Activated CD8-positive, alpha-beta memory T cell treated with anti-CD3 and anti-CD28 coated beads for 36 hours (primary cell): Measurements from ENCODE around the gene ERVW-1. TPM values are rescaled to one million over a fixed set of nuclear protein-coding genes. Genes with fewer than 3 reads are reported as not detected.
"Not testable (repeated sequence)": the region's sequence is repeated elsewhere in the genome, so short reads cannot be mapped to it uniquely, and the experiment has no call there.

ENCODE experiments used
- CTCF ChIA-PET: fragments of 350-600 bp; sonication (Branson Sonifier 250); formaldehyde crosslinking; loops from one replicate; lab custom pipeline; 2021; ENCODE audit warnings: antibody characterized with exemption; lab: Charles Lee
- POLR2A ChIA-PET: fragments of 350-600 bp; sonication (Branson Sonifier 250); formaldehyde crosslinking; loops from one replicate; lab custom pipeline; 2021; ENCODE audit warnings: antibody characterized with exemption; lab: Charles Lee
- total RNA-seq, 2 experiments: library from RNA; stranded (reverse); gene quantifications; one replicate each; pipeline ENCODE4 v1.2.3, GENCODE V29; 2021

ERVW-1 gene
- total RNA-seq, 2 experiments from 2014 or later, result not detected

DNA sequence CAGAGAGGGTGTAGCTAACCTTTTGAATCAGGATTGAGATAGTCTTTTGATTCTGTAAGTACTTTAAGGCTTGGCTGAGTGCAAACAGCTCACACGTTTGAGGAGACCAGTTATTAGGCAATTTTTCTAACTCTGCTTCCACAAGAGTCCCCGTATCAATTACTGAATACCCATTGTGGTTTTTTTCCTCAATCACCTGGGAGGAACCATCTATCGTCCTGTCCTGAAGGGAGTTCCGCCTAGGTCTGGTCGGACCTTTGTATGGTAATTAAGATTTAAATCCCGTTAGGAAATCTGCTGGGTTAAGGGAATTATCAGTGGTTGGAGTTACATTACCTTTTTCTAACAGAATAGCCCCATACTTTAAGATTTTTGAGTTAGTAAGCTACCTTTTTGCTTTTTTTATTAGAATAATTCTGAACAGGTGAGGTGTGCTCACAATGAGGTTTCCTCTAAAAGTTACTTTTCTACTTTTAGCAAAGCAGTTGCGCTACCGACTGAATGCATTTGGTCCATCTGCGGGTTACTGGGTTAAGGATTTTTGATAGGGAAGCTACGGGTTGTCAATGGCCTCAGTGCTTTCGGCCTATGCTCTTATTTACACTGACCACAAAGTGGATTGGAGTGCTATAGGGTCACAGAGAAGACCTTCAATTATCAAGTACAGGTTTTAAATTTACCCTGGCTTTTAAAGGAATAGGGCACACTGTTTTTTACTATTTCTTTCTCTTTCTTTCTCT, 1.7 kb downstream of the ERVW-1 start:
- CTCF ChIA-PET, POLR2A ChIA-PET: not testable (repeated sequence)

- POLR2A ChIA-PET, CTCF ChIA-PET: not testable (repeated sequence)
Measured at GRCh38 chr7:92475261-92475770, 2.4 kb downstream of the ERVW-1 start.

GRCh38 chr7:92473989-92474388, 3.8 kb downstream of the ERVW-1 start:
- POLR2A ChIA-PET, CTCF ChIA-PET: not testable (repeated sequence)

DNA sequence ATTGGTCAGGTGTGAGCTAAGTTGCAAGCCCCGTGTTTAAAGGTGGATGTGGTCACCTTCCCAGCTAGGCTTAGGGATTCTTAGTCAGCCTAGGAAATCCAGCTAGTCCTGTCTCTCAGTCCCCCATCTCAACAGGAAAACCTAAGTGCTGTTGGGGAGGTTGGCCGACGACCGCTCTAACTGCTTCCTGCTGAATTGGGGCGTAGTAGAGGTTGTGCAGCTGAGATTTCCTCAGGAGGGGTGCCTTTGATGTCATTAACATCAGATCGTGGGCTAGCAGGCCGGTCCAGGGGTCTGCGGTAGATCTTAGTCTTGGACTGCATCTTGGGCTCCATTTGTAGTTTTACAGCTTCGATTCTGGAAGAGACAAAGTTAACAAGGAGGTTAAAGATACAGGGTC, 9.2 kb downstream of the ERVW-1 start:
- CTCF ChIA-PET, POLR2A ChIA-PET: not testable (repeated sequence)

DNA sequence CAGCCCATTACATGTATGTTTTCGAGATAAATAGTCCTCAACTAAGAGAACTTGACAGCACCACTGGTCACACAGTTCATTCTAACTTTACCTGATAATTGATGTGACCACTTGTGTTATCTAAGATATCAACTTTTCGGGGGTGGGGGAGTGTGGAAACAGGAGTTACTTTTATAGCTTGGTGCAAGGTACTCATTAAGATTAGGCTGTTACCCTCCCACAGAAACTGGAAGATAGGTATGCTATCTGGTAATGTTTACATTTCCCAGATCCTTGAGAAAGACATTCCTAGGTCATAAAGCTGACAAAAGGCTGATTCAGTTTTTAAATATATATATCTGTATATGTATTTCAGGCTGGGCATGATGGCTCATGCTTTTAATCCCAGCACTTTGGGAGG, 11.1 kb downstream of the ERVW-1 start:
- POLR2A ChIA-PET, result no interaction called here
- CTCF ChIA-PET, result no interaction called here

DNA sequence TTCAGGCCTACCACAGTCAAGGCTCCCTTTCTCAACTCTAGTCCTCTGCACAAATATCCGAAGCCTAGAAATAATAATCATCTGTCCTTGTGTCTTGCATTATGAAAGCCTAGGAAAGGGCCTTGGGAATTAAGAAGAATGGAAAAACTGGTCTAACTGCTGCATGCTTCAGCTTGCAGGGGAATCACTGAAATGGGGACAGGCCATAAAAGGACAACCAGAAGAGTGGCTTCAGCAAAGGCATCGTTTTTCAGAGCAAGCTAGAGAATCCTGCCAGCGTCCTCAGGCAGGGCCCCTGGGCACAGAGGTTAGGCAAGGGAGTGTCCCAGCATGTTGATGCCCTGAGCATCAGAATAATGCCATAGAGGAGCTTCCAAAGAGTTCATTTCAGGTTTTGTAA, 13.2 kb downstream of the ERVW-1 start:
- ChIA-PET CTCF (interaction anchor here (1.0 kb wide), 1 partner anchor 41 kb away, joined by 4 read pairs; no protein-coding TSS in a partner anchor), POLR2A (no interaction called here)

GRCh38 chr7:92462560-92462959, 15.2 kb downstream of the ERVW-1 start:
- ChIA-PET POLR2A (no interaction called here), CTCF (no interaction called here)

DNA sequence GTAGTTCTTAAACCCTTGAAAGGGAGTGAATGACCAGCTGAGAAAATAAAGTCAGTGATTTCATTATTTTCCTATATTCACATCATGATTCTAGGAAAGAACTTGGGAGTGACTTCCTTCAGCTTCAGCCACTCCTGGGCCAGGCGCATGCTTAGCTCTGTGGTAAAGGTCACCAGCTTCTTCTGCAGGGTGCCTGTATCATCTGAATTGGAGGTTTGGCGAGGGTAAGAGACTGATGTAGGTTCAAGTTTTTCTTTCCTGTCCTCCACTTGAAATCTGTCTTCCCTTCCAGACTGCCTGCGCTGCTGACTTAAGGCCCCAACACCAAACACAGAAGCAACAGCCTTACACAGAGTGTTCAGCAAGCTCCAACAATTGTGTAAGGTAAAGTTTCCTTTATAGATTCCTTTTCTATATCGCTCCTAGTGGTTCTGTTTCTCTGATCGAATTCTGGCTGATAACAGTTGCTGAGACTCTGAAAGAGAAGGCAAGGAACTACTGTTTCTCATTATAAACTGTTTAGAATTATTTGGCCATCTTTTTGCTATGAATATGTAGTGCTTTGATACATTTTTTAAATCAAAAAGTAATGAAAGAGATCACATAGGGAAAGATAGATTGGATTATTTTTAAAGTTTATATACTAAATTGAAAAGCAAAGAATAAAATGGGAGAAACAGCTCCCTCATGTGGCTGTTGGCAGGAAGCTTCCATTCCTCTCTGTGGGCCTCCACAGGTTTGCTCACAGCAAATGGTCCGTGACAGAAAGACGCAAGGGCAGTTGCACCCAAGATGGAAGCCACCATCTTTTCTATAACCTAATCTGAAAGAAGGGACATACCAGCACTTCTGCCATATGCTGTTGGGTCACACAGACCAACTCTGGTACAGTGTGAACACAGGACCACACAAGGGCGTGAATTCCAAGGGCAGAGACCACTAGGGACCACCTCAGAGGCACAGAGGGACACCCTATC, 16.4 kb downstream of the ERVW-1 start:
- POLR2A ChIA-PET, result no interaction called here

DNA sequence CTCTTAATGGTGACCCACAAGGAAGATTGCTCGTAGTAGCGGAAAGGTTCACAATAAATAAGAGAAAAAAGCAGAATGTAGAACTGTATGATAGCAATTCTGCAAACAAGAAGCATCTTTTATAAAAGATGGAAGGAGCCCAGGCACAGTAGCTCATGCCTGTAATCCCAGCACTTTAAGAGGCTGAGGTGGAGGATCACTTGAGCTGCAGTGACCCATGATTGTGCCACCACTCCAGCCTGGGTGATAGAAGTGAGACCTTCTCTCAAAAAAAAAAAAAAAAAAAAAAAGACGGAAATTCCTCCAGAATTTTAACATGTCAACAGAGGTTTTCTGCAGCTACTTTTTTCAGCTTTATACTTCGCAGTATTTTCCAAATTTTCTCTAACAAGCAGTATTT, 17.2 kb downstream of the ERVW-1 start:
- POLR2A ChIA-PET, result no interaction called here
- CTCF ChIA-PET, result interaction anchor here (0.7 to 2.8 kb wide), 4 partner anchors 10 to 281 kb away, joined by 3 to 20 read pairs (median 4); partner anchors contain the start of genes GATAD1 and LRRD1

More for the DNA sequence above, 16.4 kb downstream of the ERVW-1 start:
- CTCF ChIA-PET, result interaction anchor here (0.6 to 2.8 kb wide), 6 partner anchors 11 to 282 kb away, joined by 3 to 20 read pairs (median 4); partner anchors contain the start of genes GATAD1 and LRRD1

DNA sequence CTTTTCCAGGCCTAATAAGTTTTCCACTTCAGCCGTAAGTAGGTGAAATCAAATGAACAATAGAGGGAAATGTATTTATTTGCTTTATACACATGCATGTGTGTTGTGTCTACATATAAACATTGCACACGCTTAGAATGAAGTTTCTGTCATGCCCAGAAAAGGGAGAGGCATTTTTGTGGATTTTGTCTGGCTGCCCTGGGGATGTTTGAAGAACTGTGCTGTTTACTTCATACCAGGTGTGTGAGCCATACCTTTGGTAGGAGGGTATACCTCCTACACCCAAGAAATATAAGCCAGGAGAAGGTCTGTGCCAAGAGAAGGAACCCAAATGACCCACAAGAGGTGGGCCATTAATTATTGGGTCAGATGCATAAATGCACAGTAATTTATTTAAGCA, 17.6 kb downstream of the ERVW-1 start:
- CTCF ChIA-PET, result interaction anchor here (0.7 to 2.8 kb wide), 2 partner anchors 13 to 277 kb away, joined by 3 to 20 read pairs; partner anchors contain the start of gene GATAD1
- POLR2A ChIA-PET, result no interaction called here

DNA sequence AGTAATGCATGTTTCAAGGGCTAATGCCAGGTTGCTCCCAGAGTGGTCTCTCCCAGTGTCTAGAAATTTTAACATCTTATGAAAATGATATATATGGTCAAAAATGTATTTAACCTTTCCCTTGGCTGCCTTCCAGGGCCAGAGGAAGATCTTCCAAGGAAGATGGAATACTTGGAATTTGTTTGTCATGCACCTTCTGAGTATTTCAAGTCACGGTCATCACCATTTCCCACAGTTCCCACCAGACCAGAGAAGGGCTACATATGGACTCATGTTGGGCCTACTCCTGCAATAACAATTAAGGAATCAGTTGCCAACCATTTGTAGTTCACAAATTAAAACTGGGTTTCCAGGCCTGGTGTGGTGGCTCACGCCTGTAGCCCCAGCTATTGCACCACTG, 21.5 kb downstream of the ERVW-1 start:
- ChIA-PET POLR2A (no interaction called here), CTCF (interaction anchor here (0.7 kb wide), 1 partner anchor 304 kb away, joined by 4 read pairs; no protein-coding TSS in a partner anchor)

DNA sequence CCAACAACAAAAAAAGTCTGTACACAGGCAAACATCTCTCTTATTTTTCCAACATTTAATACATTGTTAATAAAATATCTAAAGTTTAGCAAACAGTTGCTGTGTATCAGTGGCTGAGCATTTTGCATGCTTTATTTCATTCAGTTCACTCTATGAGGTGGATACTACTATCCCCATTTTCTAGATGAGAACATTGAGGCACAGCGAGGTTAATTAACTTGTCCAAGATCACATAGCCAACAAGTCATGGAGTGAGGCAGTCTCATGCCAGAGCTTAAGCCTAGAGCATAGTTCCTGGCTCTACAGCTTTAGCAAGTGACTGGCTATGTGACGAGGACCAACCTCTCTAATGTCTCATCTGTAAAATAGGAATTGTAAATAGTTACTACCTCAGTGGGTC, 26.1 kb downstream of the ERVW-1 start:
- ChIA-PET POLR2A (no interaction called here), CTCF (no interaction called here)

GRCh38 chr7:92448205-92448747, 29.5 kb downstream of the ERVW-1 start:
- CTCF ChIA-PET, result interaction anchor here (0.6 to 3.5 kb wide), 8 partner anchors 13 to 508 kb away, joined by 3 to 44 read pairs (median 6); partner anchors contain the start of genes AKAP9, ANKIB1, CYP51A1 and KRIT1

GRCh38 chr7:92447345-92448204, 30.2 kb downstream of the ERVW-1 start, which contains the start of gene GATAD1:
Gene GATAD1 (plus strand): TSS chr7:92447482. CDS start chr7:92447730, 248 bp downstream.
- ChIA-PET POLR2A (interaction anchor here (0.6 to 2.3 kb wide), 13 partner anchors 18 to 506 kb away, joined by 3 to 18 read pairs (median 4); partner anchors contain the start of genes AKAP9, ANKIB1, CYP51A1 and KRIT1), CTCF (interaction anchor here (0.7 to 3.5 kb wide), 17 partner anchors 10 to 507 kb away, joined by 3 to 44 read pairs (median 4); partner anchors contain the start of genes AKAP9, ANKIB1, CYP51A1 and KRIT1)

More at GRCh38 chr7:92448205-92448747, 29.5 kb downstream of the ERVW-1 start:
- POLR2A ChIA-PET, result interaction anchor here (0.6 to 2.3 kb wide), 9 partner anchors 24 to 313 kb away, joined by 3 to 18 read pairs (median 4); partner anchors contain the start of genes ANKIB1, CYP51A1, KRIT1 and LRRD1

- ChIA-PET CTCF (interaction anchor here (0.7 to 3.5 kb wide), 15 partner anchors 9 to 505 kb away, joined by 3 to 44 read pairs (median 5); partner anchors contain the start of genes ANKIB1, CYP51A1, KRIT1 and LRRD1), POLR2A (interaction anchor here (0.6 to 2.3 kb wide), 10 partner anchors 17 to 506 kb away, joined by 3 to 18 read pairs (median 6); partner anchors contain the start of genes AKAP9, ANKIB1, CYP51A1 and KRIT1)
Measured at GRCh38 chr7:92446869-92447344, 30.8 kb downstream of the ERVW-1 start.

GRCh38 chr7:92442720-92443119, 35.0 kb downstream of the ERVW-1 start:
- CTCF ChIA-PET, result not testable (repeated sequence)

GRCh38 chr7:92437956-92438491, 39.7 kb downstream of the ERVW-1 start:
- ChIA-PET CTCF (interaction anchor here (0.7 to 1.4 kb wide), 3 partner anchors 9 to 1269 kb away, joined by 3 to 7 read pairs (median 5); partner anchors contain the start of gene GATAD1), POLR2A (no interaction called here)

More at GRCh38 chr7:92442720-92443119, 35.0 kb downstream of the ERVW-1 start:
- POLR2A ChIA-PET, result not testable (repeated sequence)
